ENCODE results near the gene PPARG. TPM values are rescaled to one million over a fixed set of nuclear protein-coding genes. Genes with fewer than 3 reads are reported as not detected.

PPARG gene
- total and polyA plus RNA-seq, 10 of the 15 experiments (the other 5 are each of a cell fraction or from before 2014, with no cell fraction given): 0.06 to 0.86 (median 0.12) TPM; not detected in 5

GRCh38 chr3:12312010-12312409 lies 23.1 kb downstream of the PPARG start:
- no peak overlapping the region for H3K4me3 ChIP-seq
- WGBS (ENCODE audit: insufficient coverage, insufficient replicate concordance, low lambda C conversion rate, missing lambda C conversion rate): 89% methylated on average over 1 of the region's 1 CpG
- H3K4me1 ChIP-seq (ENCODE audit: control insufficient read depth, insufficient read depth, low read length): no peaks in the 10 kb centered on the region
- no peaks in the 10 kb centered on the region for H3K79me2 ChIP-seq (ENCODE audit: control insufficient read depth, insufficient read depth, low read length)
- POLR2A ChIA-PET: no interaction called here
- H3K4me2 ChIP-seq (ENCODE audit: control insufficient read depth, insufficient read depth): no peak overlapping the region
- no peak for FAIRE-seq
- in situ Hi-C loops (cut with MboI) (no loop called here), intact Hi-C loops (cut with micrococcal nuclease; ENCODE audit: unreplicated experiment) (no loop called here)
- SMC1A ChIA-PET (ENCODE audit: uncharacterized antibody, unreplicated experiment): interaction anchor here (0.8 kb wide), 1 partner anchor 13 kb away, joined by 3 read pairs; no protein-coding TSS in a partner anchor
- RAD21 ChIA-PET (ENCODE audit: unreplicated experiment): no interaction called here
- H3K36me3 ChIP-seq (ENCODE audit: control insufficient read depth in 2 of 2, insufficient read depth in 2 of 2, low read length in 1 of 2): no peaks in the 10 kb centered on the region
- DNase-seq (ENCODE audit: low read depth, low spot score): no peak
- no peaks in the 10 kb centered on the region; a peak in 1 of 4 replicates for H3K27me3 ChIP-seq (replicated peaks in 1 of 2; ENCODE audit: control insufficient read depth in 2 of 2, insufficient read depth in 2 of 2, low read length in 1 of 2)
- ATAC-seq: no peak
- CTCF ChIA-PET: no interaction called here
- H3K9ac ChIP-seq (ENCODE audit: control insufficient read depth, insufficient read depth, low read length): no peak overlapping the region
- BruUV-seq (replicated peaks): no TSS peak
- no peak overlapping the region for H3K27ac ChIP-seq (ENCODE audit: control insufficient read depth, insufficient read depth)
- H2AFZ ChIP-seq (ENCODE audit: control insufficient read depth, low read depth, low read length): no peak overlapping the region
- H4K20me1 ChIP-seq (ENCODE audit: control insufficient read depth, insufficient read depth): no peaks in the 10 kb centered on the region
- no peaks in the 10 kb centered on the region for H3K9me3 ChIP-seq (replicated peaks; ENCODE audit: control insufficient read depth, insufficient read depth, low read length)
- no peak for TF ChIP-seq KLF5 (IDR thresholded peaks at IDR 0.05; ENCODE audit: partially characterized antibody)
- TF ChIP-seq USF1 (IDR thresholded peaks at IDR 0.05; ENCODE audit: borderline replicate concordance, extremely low read length, insufficient read depth, low read depth, low read length): no peak
- TF ChIP-seq ZBTB40 (IDR thresholded peaks at IDR 0.05; ENCODE audit: borderline replicate concordance): no peak
- TF ChIP-seq MEF2A (IDR thresholded peaks at IDR 0.05; ENCODE audit: insufficient read depth, low read depth, low read length): no peak
- no peak for TF ChIP-seq GATAD2B (conservative IDR thresholded peaks at IDR 0.05; ENCODE audit: low read depth)
- no peak for TF ChIP-seq KDM1A (IDR thresholded peaks at IDR 0.05; ENCODE audit: borderline replicate concordance)
- no peak for TF ChIP-seq RAD51 (IDR thresholded peaks at IDR 0.05)
- TF ChIP-seq RBBP5 (conservative IDR thresholded peaks at IDR 0.05): no peak
- TF ChIP-seq ATF3 (IDR thresholded peaks at IDR 0.05; ENCODE audit: borderline replicate concordance, extremely low read depth, low read depth, low read length): no peak
- TF ChIP-seq RELB (IDR thresholded peaks at IDR 0.05; ENCODE audit: low read depth): no peak
- no peak for TF ChIP-seq CEBPZ (IDR thresholded peaks at IDR 0.05; ENCODE audit: low read depth, low read length)
- TF ChIP-seq JUND (IDR thresholded peaks at IDR 0.05; ENCODE audit: low read depth, low read length): no peak
